Natural killer cell (primary cell): Measurements from ENCODE around the gene SLC8A1. TPM values are rescaled to one million over a fixed set of nuclear protein-coding genes. Genes with fewer than 3 reads are reported as not detected.

Experiments used
- ATAC-seq, 3 donors: fragments of 150-1000 bp in 2 of 3; fragments of 200-7000 bp in 1 of 3; cut with Tn5 transposase; 1 replicate in 1 of 3; 2 replicates in 2 of 3; pipeline ENCODE4 v1.10.0; 2021; ENCODE audit warnings: mild to moderate bottlenecking in 2 of 3, moderate library complexity in 2 of 3
- DNase-seq, 2 donors: peaks; one replicate each; pipeline versions ENCODE4 v3.0.0 to v3.0.0-alpha.2; 2013 to 2021; ENCODE audit warnings: mixed read lengths in 1 of 2
- H3K27ac ChIP-seq: one replicate; pipeline ENCODE4 v1.5.1; 2013; ENCODE audit warnings: mild to moderate bottlenecking, low read length
- H3K27me3 ChIP-seq: one replicate; pipeline ENCODE4 v1.6.1; 2013; ENCODE audit warnings: low read length; ENCODE audit not compliant: control insufficient read depth, insufficient read depth
- H3K36me3 ChIP-seq: one replicate; pipeline ENCODE4 v1.6.1; 2013; ENCODE audit warnings: low read length; ENCODE audit not compliant: control insufficient read depth, insufficient read depth
- H3K4me1 ChIP-seq: one replicate; pipeline ENCODE4 v1.6.1; 2013; ENCODE audit warnings: low read length; ENCODE audit not compliant: control insufficient read depth, insufficient read depth
- H3K4me3 ChIP-seq: one replicate; pipeline ENCODE4 v1.5.1; 2013; ENCODE audit warnings: low read length
- H3K9me3 ChIP-seq: one replicate; pipeline ENCODE4 v1.6.1; 2013; ENCODE audit warnings: low read length; ENCODE audit not compliant: control insufficient read depth, insufficient read depth
- H3K27ac Mint-ChIP-seq, 2 donors: one replicate each; pipeline ENCODE4 v1.8.0; 2022; ENCODE audit warnings: mild to moderate bottlenecking in 2 of 2, mixed read lengths in 2 of 2, moderate library complexity in 1 of 2
- H3K27me3 Mint-ChIP-seq, 2 donors: one replicate each; pipeline ENCODE4 v1.8.0; 2022; ENCODE audit warnings: low read depth in 2 of 2, mixed read lengths in 2 of 2
- H3K36me3 Mint-ChIP-seq: one replicate; pipeline ENCODE4 v1.8.0; 2022; ENCODE audit warnings: mixed read lengths
- H3K4me1 Mint-ChIP-seq, 2 donors: one replicate each; pipeline ENCODE4 v1.8.0; 2022; ENCODE audit warnings: mixed read lengths in 2 of 2
- H3K4me3 Mint-ChIP-seq: one replicate; pipeline ENCODE4 v1.8.0; 2022; ENCODE audit warnings: mild to moderate bottlenecking, moderate library complexity, mixed read lengths
- H3K9me3 Mint-ChIP-seq, 2 donors: one replicate each; pipeline ENCODE4 v1.8.0; 2022; ENCODE audit warnings: mixed read lengths in 2 of 2
- WGBS: methylation state at CpG from one replicate; pipeline ENCODE4 v1.1.7; 2013; ENCODE audit warnings: missing lambda C conversion rate; ENCODE audit not compliant: insufficient coverage; 5-methylcytosine and 5-hydroxymethylcytosine counted together
- intact Hi-C: fragments of 100-400 bp; cut with micrococcal nuclease; formaldehyde crosslinking; loops from one replicate; pipeline ENCODE4 v1.14.2; 2022
- total RNA-seq, 4 donors: library from RNA; stranded (reverse); fragments of 120-200 nt in 1 of 4; gene quantifications; one replicate each; pipeline versions ENCODE4 v1.2.3 to v1.2.4, GENCODE V29; 2013 to 2022
- TF ChIP-seq, protein P1 (sequence below): fragments of 200-600 bp; IDR thresholded peaks from one replicate; pipeline ENCODE4 v1.8.0; 2022; ENCODE audit warnings: antibody characterized with exemption

Gene SLC8A1
- total RNA-seq, 3 donors from 2014 or later (not counting 1 experiment from before 2014, with no cell fraction given): 1.4 to 4.7 (median 3.6) TPM

DNA sequence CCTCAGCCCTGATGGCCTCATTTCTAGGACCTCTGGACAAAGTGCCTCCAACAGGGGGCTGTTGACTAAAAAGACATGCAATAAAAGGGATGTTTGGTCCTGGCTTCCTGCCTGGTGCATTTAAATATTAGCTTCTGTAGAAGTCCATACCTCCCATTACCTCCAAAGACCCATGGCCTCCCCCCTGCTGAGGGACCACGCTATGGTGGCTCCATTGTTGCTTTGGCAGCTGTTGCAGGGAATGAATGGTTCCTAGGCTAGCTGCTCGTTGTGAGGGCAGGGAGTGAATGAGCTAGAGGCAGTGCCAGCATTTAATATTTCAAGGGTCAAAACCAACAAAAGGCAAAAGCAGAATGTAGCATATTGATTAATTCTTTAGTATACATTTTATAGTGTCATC lies 285.9 kb downstream of the SLC8A1 start:
- DNase-seq (no peak), ATAC-seq (no peak)
- TF ChIP-seq, protein P1, sequence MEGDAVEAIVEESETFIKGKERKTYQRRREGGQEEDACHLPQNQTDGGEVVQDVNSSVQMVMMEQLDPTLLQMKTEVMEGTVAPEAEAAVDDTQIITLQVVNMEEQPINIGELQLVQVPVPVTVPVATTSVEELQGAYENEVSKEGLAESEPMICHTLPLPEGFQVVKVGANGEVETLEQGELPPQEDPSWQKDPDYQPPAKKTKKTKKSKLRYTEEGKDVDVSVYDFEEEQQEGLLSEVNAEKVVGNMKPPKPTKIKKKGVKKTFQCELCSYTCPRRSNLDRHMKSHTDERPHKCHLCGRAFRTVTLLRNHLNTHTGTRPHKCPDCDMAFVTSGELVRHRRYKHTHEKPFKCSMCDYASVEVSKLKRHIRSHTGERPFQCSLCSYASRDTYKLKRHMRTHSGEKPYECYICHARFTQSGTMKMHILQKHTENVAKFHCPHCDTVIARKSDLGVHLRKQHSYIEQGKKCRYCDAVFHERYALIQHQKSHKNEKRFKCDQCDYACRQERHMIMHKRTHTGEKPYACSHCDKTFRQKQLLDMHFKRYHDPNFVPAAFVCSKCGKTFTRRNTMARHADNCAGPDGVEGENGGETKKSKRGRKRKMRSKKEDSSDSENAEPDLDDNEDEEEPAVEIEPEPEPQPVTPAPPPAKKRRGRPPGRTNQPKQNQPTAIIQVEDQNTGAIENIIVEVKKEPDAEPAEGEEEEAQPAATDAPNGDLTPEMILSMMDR: no peak
- Mint-ChIP-seq H3K9me3 (peaks cover 0 to 10% of the 10 kb centered on the region in 2 donors), H3K4me1 (no peaks in the 10 kb centered on the region), H3K4me3 (no peak overlapping the region), H3K27me3 (no peaks in the 10 kb centered on the region), H3K27ac (no peak overlapping the region), H3K36me3 (no peaks in the 10 kb centered on the region)
- Histone ChIP-seq H3K36me3 (no peaks in the 10 kb centered on the region), H3K4me3 (no peak overlapping the region), H3K27me3 (no peaks in the 10 kb centered on the region), H3K9me3 (no peaks in the 10 kb centered on the region), H3K27ac (no peak overlapping the region), H3K4me1 (no peaks in the 10 kb centered on the region)
- intact Hi-C loops: no loop called here
- 68% methylated on average over 2 of the region's 2 CpGs for WGBS

- WGBS: 69% methylated on average over 3 of the region's 4 CpGs
- Mint-ChIP-seq H3K27me3 (no peaks in the 10 kb centered on the region), H3K9me3 (peaks cover 0 to 10% of the 10 kb centered on the region in 2 donors), H3K4me3 (no peak overlapping the region), H3K27ac (no peak overlapping the region), H3K4me1 (no peaks in the 10 kb centered on the region), H3K36me3 (no peaks in the 10 kb centered on the region)
- Histone ChIP-seq H3K36me3 (no peaks in the 10 kb centered on the region), H3K4me1 (no peaks in the 10 kb centered on the region), H3K27me3 (no peaks in the 10 kb centered on the region), H3K4me3 (no peak overlapping the region), H3K9me3 (no peaks in the 10 kb centered on the region), H3K27ac (no peak overlapping the region)
- intact Hi-C loops: no loop called here
- no peak for ATAC-seq
- DNase-seq: no peak
- TF ChIP-seq, protein P1: no peak
Measured at GRCh38 chr2:40165509-40165844, 286.4 kb downstream of the SLC8A1 start.

GRCh38 chr2:40164736-40165508 lies 287.0 kb downstream of the SLC8A1 start:
- Histone ChIP-seq H3K36me3 (no peaks in the 10 kb centered on the region), H3K27me3 (no peaks in the 10 kb centered on the region), H3K4me1 (no peaks in the 10 kb centered on the region), H3K4me3 (no peak overlapping the region), H3K27ac (no peak overlapping the region), H3K9me3 (no peaks in the 10 kb centered on the region)
- no peaks in the 10 kb centered on the region for H3K27me3 Mint-ChIP-seq
- intact Hi-C loops: no loop called here
- H3K4me3 Mint-ChIP-seq: no peak overlapping the region
- no peaks in the 10 kb centered on the region for H3K4me1 Mint-ChIP-seq
- no peaks in the 10 kb centered on the region for H3K36me3 Mint-ChIP-seq
- TF ChIP-seq, protein P1: no peak
- 92% methylated on average over 9 of the region's 9 CpGs for WGBS
- no peak overlapping the region for H3K27ac Mint-ChIP-seq
- no peak for ATAC-seq
- peaks cover 3 to 7% of the 10 kb centered on the region in 2 donors for H3K9me3 Mint-ChIP-seq
- no peak for DNase-seq

- H3K36me3 Mint-ChIP-seq: no peaks in the 10 kb centered on the region
- no peak overlapping the region for H3K27ac Mint-ChIP-seq
- H3K27me3 Mint-ChIP-seq: no peaks in the 10 kb centered on the region
- Histone ChIP-seq H3K4me1 (no peaks in the 10 kb centered on the region), H3K36me3 (no peaks in the 10 kb centered on the region), H3K9me3 (no peaks in the 10 kb centered on the region), H3K27me3 (no peaks in the 10 kb centered on the region), H3K4me3 (no peak overlapping the region), H3K27ac (no peak overlapping the region)
- H3K4me1 Mint-ChIP-seq: no peaks in the 10 kb centered on the region
- no peak for DNase-seq
- no peak overlapping the region for H3K4me3 Mint-ChIP-seq
- peaks cover 3 to 7% of the 10 kb centered on the region in 2 donors for H3K9me3 Mint-ChIP-seq
- ATAC-seq: no peak
- TF ChIP-seq, protein P1: no peak
- intact Hi-C loops: no loop called here
- 100% methylated on average over 1 of the region's 1 CpG for WGBS
Measured at GRCh38 chr2:40161986-40162385, 289.9 kb downstream of the SLC8A1 start.
